HG02588 (cell line): Measurements from ENCODE around the gene CHRNA3.

Experiments
- ATAC-seq: cut with Tn5 transposase; IDR thresholded peaks from one replicate; pipeline ENCODE4 v1.9.1; 2021; ENCODE audit warnings: mild to moderate bottlenecking, moderate library complexity; ENCODE audit not compliant: unreplicated experiment

CHRNA3 gene

DNA sequence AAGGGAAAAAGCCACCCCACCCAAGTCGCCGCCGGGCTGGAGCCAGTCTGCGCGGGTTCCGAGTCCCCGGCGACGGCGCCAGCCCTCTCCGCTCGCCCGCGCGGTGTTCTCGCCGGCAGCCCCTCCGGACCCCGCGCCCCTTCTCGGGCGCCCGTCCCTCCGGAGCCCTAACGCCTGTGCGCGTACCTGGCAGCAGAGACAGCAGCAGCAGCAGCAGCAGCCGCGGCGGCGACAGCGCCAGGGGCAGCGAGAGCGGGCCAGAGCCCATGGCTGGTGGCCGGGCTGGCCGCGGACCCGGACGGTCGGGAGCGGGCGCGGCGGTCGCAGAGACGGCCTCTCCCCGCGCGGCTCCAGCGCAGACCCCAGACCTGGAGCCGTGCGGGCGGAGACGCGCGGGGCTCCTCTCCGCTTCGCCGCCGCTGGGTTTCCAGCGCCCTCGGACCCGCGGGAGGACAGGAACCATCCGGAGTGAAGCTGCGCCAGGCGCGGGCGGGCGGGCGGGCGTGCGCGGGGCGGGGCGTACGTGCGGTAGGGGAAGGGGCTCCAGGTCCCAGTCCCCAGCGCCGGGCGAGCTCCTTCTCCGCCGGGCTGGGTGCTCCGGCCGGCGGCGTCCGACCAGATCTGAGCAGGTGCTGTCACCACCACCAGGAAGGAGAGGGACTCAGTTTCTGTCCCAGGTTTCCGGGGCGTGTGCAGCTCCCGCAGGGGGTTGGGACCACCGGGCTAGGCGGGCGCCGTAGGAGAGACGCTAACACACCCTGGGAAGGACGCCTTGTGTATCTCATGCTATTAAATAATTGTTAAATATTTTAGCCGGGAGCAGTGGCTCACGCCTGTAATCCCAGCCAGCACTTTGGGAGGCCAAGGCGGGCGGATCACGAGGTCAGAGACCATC lies at the start of gene CHRNA3:
Gene CHRNA3 (minus strand): TSS at position 470 of the 895 bp plus-strand sequence. CDS start 202 bp downstream, at position 268.
- no peak for ATAC-seq

DNA sequence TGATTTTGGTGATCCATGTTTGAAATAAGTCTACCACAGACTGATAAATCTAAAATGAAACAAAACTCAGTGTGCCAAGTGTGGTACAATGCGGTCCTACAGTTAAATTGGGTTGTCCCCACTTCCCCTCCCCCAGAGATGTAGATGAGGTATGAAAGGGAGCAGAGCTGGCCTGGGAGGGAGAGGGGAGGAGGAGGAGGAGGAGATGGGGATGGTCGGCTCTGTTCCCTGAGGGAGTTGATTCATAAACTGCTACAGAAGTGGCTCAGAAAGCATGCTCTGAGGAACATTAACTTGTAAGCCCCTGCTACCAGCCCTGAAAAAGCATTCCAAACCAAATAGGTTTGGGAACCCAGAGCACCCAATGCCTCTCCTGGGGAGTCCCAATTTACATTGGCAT lies 48.2 kb upstream of the CHRNA3 start:
- no peak for ATAC-seq

DNA sequence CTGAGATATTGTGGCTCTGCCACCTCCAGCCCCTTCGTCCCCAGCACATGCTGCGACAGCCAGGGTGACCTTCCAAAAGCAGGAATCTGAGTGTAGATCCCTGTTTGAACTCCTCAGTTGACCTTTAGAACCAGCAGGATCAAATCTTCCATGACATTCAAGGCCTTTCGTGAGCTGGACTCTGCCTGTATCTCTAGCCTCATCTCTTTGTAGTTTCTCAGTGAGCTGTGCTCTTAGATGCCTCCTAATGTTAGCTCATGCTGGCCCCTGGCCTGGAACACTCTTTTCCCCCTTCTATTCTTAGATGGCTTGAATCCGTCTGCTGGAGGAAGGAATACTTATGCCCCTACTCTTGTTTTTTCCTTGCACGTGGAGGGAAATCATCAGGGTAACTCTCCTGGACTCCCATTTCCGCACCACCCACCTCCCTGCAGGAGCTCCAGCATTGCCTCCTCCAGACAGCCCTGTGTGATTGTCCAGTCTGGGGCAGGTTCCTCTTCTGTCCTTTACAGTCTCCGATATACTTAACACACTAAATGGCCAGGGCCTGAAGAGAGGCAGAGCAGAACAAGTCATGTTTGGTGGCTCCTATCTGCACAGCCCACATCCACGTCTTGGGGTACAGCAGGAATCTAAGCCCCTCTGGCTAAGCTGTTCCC lies 46.9 kb upstream of the CHRNA3 start:
- ATAC-seq: no peak

DNA sequence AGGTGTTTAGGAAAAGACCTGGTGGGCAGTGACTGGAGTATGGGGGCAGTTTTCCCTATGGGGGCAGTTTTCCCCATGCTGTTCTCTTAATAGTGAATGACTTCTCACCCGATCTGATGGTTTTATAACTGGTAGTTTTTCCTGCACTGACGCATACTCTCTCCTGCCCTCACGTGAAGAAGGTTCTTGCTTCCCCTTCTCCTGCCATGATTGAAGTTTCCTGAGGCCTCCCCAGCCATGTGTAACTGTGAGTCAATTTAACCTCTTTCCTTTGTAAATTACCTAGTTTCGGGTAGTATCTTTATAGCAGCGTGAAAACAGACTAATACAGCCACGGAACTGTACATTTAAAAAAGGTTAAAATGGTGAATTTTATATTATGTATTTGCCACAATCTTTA lies 45.2 kb upstream of the CHRNA3 start:
- ATAC-seq: no peak

DNA sequence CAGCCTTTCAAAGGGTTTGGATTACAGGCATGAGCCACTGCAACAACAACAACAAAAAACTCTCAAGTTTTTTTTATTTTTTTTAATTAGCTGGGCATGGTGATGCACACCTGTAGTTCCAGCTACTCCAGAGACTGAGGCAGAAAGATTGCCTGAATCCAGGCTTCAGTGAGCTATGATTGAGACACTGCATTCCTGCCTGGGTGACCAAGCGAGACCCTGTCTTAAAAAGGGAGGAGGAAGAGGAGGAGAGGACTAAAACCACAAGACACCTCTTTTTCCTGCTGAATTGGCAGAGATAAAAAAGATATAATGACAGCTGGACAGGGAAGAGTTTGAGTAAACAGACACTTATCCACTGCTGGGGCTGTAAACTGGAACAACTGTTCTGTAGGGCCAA lies 42.9 kb upstream of the CHRNA3 start:
- no peak for ATAC-seq

DNA sequence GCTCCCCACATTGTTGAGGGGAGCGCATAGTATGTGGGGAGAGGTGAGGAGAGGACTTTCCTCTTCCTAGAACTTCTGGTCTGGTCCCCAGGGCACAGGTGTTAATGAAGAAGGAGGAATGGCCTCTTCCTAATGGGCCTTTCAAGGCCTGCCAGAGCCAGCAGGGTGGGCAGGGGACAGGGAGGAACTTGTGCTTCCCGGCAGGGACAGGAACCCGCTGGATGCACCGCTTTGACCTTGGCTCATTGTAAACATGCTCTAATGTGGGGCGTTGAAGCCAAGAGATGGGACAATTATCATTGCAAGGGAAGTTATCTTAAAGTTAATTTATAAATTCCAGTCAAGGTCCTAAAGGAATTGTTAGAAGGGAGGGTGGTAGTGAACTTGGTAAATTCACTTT lies 41.2 kb upstream of the CHRNA3 start:
- ATAC-seq: no peak

DNA sequence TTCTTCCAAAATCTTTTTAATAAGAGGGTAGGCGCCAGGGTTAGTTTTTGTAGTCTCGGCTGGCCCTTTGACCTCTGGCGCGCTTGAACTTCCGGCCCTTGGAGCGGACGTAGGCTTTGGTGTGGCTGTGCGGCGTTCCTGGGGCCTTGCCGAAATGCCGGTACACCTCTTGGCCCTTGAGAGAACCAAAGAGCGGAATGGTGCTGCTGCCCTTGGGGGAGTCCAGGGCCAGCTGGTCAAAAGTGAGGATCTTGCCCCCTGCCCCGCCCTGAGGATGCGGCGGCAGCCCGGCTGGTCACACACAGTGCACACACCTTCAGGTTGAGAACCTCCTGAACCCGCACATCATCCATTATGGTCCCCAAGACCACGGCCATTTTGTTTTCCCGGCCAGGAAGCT lies 40.2 kb upstream of the CHRNA3 start:
- ATAC-seq: no peak

DNA sequence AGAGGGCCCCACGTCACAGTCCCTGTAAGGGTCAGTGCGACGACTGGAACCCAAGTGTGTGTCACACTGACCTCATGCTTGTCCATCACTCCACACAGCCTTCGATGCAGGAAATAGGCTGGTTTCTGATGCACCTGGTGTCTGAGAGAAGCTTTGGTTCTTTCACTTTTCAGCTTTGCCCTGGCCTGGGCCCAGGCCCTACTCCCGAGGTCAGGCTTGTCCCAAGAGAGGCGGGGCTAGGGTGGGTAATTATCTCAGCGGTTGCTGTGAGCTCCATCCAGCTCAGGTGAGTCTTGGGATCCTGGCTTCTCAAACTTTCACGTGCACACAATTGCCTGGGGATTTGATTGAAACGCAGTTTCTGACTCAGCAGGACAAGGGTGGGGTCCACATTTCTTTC lies 39.8 kb upstream of the CHRNA3 start:
- ATAC-seq: no peak

DNA sequence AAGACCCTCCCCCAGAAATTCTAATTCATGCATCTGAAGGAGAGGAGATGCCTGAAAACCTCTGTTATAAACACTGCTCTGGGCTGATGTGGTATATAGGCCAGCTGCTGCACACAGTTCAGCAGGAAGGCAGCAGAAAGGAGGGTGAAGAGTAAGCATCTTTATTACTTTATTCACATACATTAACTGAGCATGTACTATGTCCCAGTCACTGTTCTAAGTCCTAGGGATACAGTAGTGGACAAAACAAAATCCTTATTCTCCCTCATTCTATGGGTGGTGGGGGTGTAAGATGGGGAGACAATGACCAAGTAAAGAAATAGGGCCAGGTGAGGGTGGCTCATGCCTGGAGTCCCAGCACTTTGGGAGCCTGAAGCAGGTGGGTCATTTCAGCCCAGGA lies 38.0 kb upstream of the CHRNA3 start:
- ATAC-seq: no peak

DNA sequence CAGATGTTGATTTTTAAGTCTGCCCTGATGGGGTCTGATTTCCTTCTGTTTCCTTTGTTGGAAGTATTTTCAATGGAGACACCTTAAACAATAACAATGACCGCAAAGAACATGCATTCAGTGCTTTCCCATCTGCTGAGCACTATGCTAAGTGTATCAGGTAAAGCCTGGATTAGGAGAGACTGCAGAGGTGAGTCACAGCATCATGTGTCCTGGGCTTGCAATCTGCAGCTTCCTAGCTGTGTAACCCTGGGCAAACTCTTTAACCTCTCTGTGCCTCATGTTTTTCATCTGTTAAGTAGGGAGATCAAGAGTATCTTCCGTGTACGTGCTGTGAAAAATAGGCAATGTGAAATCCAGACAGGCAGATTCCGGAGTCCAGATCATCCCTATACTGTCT lies 33.5 kb upstream of the CHRNA3 start:
- ATAC-seq: no peak

DNA sequence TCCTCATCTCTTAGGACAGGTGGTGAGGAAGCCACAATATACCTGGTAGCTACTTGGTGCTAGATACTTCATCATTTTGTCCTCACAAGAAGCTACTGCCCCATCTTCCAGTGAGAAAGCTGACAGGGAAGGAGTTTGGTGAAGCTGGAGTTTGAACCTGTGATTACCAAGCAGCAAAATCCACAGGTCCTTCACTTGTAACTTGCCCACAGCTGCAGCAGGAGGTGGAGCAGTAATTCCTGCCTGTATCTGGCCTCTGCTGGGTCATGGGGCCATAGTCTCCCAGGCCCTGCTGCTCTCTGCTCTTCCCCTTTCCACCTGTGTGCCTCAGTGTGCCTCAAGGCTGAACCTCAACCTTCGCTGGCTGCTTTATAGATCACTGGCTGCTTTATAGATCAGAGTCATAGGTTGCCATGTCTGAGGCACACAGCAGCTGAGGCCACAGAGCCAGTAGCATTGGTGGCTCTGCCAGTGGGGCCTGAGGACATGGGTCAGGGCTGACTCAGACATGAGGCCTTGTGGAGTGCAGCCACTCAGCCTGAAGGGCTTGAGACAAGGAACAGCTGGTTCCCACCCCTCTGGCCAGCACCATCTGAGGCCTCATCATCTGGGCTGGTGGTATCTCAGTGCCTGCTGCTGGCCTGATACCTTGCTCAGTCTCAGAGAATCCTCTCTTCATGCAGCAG lies 31.3 kb upstream of the CHRNA3 start:
- ATAC-seq: no peak

DNA sequence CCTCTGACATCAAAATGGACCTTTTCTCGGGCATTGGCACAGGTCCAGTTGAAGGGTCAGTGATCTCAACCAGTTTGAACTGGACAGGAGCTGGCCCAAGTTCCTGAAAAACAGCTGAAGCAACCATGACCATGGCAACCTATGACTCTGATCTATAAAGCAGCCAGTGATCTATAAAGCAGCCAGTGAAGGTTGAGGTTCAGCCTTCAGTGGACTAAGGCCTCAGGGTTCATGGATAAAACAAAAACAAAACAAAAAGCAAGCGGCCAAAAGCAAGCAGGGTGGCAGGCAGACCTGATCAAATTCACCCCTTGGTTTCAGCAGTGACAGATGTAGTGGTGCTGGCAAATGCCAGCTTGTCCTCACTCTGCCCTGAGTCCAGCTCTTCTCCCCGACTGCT lies 30.2 kb upstream of the CHRNA3 start:
- no peak for ATAC-seq

DNA sequence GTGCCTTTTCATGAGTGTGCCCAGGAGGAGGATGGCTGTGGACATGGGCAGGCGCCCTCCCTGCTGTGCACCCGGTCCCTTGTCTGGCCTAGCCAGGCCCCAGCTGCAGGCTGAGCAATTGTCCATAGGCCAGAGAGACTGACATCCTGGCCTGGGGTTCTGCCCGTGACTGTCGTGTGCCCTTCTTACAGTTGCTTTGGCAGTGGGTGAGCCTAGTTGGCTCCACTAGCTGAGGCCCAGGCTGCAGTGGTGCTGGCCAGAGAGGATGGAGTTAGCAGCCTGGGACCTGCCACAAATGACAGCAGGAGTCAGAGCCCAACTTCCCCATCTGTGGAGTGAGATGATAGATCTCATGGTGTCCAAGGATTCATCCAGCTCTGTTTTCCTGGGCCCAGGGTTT lies 29.2 kb upstream of the CHRNA3 start:
- ATAC-seq: no peak

DNA sequence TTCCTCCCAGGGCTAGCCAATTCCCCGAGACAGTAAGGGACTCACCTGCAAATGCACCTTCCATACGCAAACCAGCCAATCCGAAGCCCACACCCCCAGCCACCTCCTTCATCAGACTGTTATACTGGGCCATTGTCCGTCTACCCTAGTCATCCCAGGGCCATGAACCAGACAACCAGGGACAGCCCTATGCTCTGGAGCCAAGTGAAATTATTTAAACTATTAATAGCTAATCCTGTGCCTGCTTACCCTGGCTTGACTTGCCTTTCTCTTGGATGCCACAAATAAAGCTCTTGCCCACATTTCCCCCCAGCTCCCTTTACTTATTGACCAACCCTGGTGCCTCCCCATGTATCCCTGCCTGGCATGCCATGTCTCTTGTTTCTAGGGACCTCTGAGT lies 24.2 kb upstream of the CHRNA3 start:
- ATAC-seq: no peak

DNA sequence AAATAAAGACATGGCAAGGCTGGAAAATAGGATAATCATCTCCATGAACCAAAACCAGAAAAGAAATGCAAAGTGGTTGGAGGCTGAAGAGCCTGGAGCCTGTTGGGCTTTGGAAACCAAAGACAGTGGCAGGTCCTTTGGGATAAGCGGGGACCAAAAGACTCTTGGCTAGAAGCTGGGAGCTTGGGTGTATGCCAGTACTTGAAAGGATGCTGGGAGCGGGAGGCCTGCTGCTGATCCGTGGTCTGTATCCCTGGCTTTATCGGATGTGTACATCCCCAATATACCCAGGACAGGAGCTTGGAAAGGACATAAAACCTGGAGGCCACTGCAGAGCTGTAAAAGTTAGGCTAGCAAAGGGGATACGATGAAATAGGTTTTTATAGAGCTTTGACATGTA lies 21.5 kb upstream of the CHRNA3 start:
- no peak for ATAC-seq

DNA sequence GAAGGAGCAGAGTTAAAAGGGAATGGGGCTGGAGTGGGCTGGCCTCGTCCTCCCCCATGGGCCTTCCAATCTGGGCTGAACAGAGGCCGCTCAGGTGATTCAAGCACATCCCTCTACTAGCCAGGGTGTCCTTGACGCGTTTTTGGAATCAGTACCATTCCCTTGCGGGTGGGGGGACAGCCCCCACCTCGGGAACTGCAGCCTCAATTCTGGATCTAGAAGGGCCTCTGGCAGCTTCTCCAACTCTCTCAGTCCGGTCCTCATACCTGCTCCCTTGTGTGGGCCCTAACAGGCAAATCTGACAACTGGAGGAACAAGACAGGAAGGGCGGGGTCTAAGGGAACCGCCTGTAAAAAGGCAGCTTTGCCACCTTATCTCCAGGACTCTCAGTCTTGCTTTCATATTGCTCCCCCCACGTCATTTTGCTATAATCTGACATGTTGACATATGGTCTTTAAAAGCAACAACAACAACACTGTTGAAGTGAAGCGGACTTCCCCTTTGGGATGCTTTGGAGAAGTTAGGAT lies 21.0 kb upstream of the CHRNA3 start:
- no peak for ATAC-seq

DNA sequence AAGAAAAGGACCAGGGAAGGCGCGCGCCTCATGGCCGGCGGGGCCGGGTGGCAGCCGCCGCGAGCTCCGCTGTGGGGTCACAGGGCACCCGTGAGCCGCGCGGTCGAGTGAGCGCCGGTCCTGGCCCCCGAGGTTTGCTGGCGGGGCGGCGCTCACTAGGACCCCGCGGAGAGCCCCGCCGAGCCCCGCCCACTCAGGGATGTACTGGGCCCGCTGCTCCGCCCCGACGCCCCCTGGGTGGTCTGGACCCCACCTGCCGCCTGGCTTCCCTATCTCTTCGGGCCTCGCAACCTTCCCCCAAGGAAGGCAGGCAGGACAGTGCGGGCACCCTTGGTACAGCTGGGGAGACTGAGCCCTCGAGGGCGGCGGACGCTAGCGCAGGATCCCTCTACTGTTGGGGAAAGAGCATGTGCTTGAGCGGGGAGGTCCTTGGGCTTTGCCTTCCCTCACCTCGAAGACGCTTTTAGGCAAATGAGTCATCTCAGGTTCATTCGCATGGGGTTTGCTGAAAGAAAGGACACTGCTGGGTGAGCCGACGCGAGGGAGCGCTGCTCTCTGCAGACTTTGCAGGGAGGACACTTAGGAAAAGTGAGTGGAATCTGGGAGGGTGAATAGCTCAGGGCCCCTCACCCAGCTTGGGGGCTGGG lies 20.4 kb upstream of the CHRNA3 start, which contains the start of gene CHRNB4:
Gene CHRNB4 (minus strand): TSS at position 109 of the 647 bp plus-strand sequence. CDS start 77 bp downstream, at position 32.
- no peak for ATAC-seq

DNA sequence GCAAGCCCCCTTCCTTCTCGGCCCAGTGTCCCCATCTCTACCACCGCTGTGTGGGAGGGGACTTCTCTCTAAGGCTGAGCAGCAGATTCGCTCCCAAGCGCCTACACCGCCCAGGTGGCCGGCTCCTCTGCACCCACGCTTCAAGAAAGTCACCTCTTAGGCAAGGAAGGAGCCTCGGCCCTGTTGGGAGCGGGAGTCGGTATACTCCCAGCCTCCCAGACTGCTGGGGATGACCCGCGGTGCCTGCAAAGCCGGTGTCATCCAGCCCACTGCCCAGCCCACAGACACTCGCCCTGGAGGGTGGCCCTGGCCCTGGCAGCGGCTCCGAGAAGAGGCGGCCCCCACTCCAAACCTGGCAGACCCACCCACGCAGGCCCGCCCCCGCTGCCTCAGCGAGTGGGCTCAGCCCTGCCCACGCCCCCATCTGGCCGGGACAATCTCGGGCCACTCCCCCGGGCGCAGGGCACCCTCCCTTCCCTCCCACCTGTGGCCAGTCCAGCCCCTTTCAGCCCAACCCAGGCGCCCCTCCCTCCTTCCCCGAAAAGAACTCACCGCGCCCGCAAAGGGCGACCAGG lies 19.8 kb upstream of the CHRNA3 start:
- ATAC-seq: no peak

DNA sequence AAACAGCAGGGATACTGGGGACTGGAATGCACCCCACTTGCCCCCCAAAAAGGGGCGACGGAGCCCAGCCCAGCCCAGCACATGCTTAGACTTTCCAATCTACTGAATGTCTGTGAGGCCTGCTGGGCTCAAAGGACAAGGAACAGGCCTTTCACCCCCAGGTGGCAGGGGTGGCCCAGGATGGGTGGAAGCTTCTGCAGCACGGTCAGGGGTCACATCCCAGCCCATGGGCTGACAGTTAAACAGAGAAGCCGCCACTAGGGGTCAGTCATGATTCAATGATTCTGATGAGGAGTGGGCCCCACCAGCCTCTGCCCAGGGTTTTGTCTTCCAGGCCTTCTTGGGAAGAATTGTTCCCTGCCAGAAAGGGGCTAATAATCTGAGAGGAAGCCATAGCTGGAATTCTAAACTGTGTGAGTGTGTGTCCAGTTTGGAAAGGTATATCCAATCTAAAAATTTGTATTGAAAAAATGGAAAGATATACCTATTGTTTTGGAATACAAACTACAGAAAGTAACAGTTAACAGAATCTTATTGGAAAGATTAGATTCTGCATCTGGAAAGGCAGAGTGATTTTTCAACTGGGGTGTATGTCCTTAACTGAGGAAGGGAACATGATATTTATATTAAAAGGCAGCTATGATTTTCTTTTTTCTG lies 18.0 kb upstream of the CHRNA3 start:
- no peak for ATAC-seq

DNA sequence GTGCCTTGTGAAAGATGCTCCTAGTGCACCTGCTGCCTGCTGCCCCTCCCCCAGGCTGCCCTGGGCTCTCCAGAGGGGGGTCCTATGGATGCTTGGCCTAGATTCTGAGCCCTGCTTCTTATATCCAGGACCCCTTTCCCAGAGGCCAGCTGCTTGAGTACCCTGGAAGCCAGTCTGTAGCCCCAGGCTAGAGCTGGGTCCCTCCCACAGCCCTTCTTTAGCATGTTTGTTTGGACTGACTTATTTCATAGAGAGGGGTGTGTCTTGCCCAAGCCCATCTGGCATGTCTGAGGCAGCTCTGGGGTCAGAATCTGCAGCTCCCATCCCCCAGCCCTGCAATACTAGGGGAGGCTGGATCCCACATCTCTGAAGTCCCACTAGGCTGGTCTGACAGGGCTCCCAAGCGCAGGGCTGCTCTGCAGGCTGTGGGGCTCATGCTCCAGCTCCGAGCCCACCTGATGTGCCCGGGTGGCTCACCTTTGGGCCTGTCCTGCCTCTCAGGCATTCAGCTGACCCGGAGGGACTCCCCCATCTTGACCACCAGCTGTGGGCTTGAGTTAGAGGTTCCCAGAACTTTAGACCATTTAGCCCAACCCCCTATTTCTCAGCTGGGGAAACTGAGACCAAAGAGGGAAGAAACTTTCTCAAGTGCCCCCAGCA lies 17.1 kb upstream of the CHRNA3 start:
- no peak for ATAC-seq
